Stimulated activated CD4-positive, alpha-beta T cell treated with anti-CD3 and anti-CD28 coated beads, Interleukin-1b, Interleukin-23, amount 100 ng/mL, for 4 hours (primary cell): ENCODE results near the gene NPAS2.
A peak's percentile ranks its signal among the peaks of the same experiment; 100 is the strongest.

Source experiments
- DNase-seq, 2 donors: peaks; one replicate each; pipeline ENCODE4 v3.0.0-alpha.2; 2020; ENCODE audit warnings: low read depth in 2 of 2

Gene NPAS2

DNA sequence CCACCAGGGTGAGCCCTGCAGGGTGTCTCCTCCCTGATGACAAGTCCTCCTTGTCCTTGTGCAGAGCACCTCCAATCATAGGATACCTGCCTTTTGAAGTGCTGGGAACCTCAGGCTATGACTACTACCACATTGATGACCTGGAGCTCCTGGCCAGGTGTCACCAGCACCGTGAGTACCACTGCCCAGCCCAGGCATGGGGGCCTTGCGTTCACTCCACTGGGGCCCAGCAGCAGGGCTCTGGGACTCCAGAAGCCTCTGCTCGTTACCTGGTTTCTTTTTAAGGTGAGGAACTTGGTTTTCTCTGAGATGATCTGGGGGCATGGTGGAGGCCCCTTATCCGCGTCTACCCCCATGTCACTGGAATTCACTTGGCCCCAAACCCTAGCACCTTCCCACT lies 145.7 kb downstream of the NPAS2 start:
- no peak for DNase-seq

DNA sequence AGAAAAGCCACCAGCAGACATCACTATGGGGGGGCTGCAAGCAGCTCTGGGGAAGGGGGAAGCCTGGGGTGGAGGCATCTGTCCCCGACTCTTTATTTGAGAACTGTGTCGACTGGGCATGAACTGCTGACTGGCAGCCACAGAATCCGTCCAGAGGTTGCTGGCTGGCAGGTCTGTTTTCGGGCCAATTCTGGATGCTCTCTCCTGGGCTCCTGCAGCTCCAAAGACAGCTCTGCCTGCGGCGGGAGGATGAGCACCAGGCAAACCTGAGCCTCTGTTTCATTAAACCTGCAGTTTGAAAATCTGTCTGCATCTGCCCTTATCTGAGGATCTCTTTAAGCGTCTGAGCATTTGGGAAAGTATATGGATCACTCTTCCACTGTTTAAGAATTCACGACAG lies 147.8 kb downstream of the NPAS2 start:
- DNase-seq = no peak

GRCh38 chr2:100968146-100969145 lies 148.5 kb downstream of the NPAS2 start:
- DNase-seq = no peak

DNA sequence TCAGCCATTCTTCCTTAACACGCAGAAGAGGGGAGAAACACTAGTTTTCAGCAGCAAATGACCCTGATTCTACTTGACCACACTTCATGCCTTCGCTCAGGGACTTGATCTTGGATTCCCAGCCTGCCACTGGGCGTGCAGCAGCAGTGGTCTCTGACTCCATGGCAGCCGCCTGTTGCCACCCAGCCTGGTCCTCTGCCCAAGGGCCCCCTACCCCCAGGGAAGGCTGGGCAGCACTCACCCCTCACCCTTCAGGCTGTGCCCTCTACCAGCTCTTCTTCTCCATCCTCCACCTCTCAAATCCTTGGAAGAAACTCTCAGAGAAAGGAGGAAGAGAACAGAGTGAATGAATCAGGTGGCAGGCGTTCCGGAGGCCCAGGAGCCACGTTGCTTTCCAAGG lies 150.1 kb downstream of the NPAS2 start:
- no peak for DNase-seq

GRCh38 chr2:100971221-100971620 lies 151.3 kb downstream of the NPAS2 start:
- DNase-seq = no peak

- no peak for DNase-seq
Observed at GRCh38 chr2:100972452-100972851, 152.5 kb downstream of the NPAS2 start.

GRCh38 chr2:100974712-100975520 lies 155.0 kb downstream of the NPAS2 start:
- no peak for DNase-seq

GRCh38 chr2:100975521-100975785 lies 155.5 kb downstream of the NPAS2 start:
- DNase-seq = no peak

DNA sequence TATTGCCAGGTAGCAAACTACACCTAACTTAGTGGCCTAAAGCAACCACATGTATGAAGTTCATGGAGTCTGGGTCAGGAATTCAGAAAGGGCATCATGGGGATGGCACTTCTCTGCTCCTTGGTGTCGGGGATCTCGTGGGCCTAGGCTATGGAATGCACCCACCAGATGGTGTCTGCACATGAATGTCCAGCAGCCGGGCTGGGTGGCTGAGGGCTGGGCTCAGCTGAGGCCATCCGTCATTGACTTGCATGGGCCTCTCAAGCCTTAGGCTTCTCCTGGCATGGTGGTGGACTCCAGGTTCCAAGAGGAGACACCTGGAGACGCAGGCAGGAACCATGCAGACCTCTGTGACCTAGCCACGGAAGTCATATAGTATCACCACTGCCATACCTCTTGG lies 156.1 kb downstream of the NPAS2 start:
- DNase-seq = no peak

DNA sequence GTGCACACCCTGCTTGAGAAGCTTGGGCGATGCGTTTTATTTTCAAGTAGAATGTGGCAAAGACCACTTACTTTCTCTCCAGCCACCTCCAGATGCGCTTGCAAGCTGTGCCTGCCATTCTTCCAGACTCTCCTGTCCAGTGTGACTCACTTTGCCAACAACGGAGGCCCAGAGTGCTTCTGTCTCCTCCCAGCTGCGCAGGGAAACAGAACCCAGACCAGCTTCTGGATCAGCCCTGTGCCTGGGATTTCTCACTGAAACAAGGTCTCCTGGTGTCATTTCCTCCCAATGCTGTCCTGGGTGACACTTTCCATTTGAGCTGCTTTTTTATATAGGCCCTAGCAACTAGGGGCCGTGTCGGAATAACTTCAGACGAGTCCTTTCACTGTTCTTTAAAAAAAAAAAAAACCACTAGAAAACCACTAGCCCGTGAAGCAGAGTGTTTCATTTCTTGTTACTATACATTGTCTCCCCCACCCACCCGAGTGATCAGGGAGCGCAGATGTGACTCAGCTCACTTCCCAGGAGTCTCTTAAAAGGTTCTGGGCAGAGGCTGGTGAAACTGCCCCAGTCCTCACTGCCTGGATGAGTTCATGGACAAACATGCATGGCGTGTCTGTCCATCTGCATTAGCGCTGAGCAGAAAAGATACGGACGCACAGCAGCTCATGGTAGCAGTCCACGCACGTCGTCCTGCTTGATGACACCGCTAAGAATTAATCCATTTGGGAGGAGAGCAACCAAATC lies 156.9 kb downstream of the NPAS2 start:
- DNase-seq = no peak

GRCh38 chr2:100977511-100977910 lies 157.6 kb downstream of the NPAS2 start:
- no peak for DNase-seq

GRCh38 chr2:100978582-100979191 lies 158.7 kb downstream of the NPAS2 start:
- DNase-seq = no peak

- DNase-seq = no peak
Observed at GRCh38 chr2:100980046-100980445, 160.1 kb downstream of the NPAS2 start.

- DNase-seq = no peak
Observed at GRCh38 chr2:100981011-100981410, 161.1 kb downstream of the NPAS2 start.

- DNase-seq = no peak
Observed at GRCh38 chr2:100982431-100982861, 162.5 kb downstream of the NPAS2 start.

GRCh38 chr2:100983201-100983600 lies 163.3 kb downstream of the NPAS2 start:
- DNase-seq = no peak

DNA sequence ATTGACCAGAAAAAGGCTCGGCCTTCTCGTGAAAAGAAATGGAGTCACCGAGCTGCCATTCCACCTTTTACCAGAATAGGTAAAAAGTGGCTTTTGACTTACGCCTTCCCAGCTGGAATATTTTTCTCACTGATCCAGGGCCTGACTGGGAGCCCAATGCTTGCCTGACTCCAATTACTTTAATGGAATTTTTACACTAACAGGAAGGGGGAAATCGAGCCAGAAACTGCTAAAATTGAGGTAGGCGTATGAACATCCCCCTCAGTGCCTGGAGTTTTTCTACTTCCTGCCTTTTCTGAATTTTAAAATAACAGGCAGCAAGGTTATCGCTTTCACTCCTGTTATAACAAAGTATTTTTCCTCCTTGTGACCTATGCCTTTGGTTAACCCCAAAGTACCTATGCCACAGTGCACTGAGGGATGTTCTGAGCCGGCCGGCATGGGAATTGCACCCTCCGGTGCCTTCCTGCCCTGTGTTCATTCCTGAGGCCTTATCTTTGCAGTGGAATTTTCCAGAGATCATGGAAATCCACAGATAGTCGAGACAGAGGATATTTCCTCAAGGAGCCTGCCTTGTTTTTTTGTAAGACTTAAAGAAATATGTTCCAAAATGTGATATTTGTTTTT lies 163.9 kb downstream of the NPAS2 start:
- no peak for DNase-seq

DNA sequence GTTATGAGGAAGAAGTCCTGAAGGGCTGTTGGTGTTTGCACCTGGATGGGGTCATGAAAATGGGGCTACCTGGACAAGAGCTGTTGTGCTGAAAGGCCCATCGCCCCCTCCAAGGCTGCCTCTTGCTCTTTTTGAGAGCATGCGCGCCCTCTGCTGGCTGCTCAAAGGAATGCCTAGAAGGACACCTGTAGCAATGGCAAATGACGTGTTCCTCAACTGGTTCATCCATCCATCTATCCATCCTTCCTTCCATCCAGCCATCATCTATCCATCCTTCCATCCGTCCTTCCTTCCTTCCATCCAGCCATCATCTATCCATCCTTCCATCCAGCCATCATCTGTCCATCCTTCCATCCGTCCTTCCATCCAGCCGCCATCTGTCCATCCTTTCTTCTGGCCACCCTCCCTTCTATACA lies 165.0 kb downstream of the NPAS2 start:
- DNase-seq = peak; percentile 76 to 77

GRCh38 chr2:100986157-100986556 lies 166.2 kb downstream of the NPAS2 start:
- no peak for DNase-seq

GRCh38 chr2:100987536-100987935 lies 167.6 kb downstream of the NPAS2 start:
- no peak for DNase-seq

GRCh38 chr2:100987974-100988373 lies 168.0 kb downstream of the NPAS2 start:
- no peak for DNase-seq
